ENCODE results near the gene GRWD1. TPM values are rescaled to one million over a fixed set of nuclear protein-coding genes. Genes with fewer than 3 reads are reported as not detected.

The GRWD1 gene
- total and polyA plus RNA-seq, 2 of the 8 experiments (the other 6 are each of a cell fraction or from before 2014, with no cell fraction given), result 36.9 to 61.9 TPM

DNA sequence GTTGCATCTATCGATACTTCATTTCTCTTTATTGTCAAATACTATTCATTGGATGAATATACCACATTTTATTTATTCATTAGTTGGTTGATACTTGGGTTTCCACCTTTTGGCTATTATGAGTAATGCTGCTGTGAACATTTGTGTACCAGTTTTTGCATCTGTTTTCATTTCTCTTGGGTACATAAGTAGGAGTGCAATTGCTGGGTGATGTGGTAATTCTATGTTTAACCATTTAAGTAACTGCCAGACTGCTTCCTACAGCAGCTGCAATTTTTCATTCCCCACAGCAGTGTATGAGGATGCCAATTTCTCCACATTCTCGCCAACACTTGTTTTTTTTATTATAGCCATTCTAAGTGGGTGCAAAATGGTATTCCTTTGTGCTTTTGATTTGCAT lies 12.2 kb downstream of the GRWD1 start (continued):
- TF ChIP-seq, protein P1, sequence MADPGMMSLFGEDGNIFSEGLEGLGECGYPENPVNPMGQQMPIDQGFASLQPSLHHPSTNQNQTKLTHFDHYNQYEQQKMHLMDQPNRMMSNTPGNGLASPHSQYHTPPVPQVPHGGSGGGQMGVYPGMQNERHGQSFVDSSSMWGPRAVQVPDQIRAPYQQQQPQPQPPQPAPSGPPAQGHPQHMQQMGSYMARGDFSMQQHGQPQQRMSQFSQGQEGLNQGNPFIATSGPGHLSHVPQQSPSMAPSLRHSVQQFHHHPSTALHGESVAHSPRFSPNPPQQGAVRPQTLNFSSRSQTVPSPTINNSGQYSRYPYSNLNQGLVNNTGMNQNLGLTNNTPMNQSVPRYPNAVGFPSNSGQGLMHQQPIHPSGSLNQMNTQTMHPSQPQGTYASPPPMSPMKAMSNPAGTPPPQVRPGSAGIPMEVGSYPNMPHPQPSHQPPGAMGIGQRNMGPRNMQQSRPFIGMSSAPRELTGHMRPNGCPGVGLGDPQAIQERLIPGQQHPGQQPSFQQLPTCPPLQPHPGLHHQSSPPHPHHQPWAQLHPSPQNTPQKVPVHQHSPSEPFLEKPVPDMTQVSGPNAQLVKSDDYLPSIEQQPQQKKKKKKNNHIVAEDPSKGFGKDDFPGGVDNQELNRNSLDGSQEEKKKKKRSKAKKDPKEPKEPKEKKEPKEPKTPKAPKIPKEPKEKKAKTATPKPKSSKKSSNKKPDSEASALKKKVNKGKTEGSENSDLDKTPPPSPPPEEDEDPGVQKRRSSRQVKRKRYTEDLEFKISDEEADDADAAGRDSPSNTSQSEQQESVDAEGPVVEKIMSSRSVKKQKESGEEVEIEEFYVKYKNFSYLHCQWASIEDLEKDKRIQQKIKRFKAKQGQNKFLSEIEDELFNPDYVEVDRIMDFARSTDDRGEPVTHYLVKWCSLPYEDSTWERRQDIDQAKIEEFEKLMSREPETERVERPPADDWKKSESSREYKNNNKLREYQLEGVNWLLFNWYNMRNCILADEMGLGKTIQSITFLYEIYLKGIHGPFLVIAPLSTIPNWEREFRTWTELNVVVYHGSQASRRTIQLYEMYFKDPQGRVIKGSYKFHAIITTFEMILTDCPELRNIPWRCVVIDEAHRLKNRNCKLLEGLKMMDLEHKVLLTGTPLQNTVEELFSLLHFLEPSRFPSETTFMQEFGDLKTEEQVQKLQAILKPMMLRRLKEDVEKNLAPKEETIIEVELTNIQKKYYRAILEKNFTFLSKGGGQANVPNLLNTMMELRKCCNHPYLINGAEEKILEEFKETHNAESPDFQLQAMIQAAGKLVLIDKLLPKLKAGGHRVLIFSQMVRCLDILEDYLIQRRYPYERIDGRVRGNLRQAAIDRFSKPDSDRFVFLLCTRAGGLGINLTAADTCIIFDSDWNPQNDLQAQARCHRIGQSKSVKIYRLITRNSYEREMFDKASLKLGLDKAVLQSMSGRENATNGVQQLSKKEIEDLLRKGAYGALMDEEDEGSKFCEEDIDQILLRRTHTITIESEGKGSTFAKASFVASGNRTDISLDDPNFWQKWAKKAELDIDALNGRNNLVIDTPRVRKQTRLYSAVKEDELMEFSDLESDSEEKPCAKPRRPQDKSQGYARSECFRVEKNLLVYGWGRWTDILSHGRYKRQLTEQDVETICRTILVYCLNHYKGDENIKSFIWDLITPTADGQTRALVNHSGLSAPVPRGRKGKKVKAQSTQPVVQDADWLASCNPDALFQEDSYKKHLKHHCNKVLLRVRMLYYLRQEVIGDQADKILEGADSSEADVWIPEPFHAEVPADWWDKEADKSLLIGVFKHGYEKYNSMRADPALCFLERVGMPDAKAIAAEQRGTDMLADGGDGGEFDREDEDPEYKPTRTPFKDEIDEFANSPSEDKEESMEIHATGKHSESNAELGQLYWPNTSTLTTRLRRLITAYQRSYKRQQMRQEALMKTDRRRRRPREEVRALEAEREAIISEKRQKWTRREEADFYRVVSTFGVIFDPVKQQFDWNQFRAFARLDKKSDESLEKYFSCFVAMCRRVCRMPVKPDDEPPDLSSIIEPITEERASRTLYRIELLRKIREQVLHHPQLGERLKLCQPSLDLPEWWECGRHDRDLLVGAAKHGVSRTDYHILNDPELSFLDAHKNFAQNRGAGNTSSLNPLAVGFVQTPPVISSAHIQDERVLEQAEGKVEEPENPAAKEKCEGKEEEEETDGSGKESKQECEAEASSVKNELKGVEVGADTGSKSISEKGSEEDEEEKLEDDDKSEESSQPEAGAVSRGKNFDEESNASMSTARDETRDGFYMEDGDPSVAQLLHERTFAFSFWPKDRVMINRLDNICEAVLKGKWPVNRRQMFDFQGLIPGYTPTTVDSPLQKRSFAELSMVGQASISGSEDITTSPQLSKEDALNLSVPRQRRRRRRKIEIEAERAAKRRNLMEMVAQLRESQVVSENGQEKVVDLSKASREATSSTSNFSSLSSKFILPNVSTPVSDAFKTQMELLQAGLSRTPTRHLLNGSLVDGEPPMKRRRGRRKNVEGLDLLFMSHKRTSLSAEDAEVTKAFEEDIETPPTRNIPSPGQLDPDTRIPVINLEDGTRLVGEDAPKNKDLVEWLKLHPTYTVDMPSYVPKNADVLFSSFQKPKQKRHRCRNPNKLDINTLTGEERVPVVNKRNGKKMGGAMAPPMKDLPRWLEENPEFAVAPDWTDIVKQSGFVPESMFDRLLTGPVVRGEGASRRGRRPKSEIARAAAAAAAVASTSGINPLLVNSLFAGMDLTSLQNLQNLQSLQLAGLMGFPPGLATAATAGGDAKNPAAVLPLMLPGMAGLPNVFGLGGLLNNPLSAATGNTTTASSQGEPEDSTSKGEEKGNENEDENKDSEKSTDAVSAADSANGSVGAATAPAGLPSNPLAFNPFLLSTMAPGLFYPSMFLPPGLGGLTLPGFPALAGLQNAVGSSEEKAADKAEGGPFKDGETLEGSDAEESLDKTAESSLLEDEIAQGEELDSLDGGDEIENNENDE (IDR thresholded peaks at IDR 0.05; ENCODE audit: insufficient replicate concordance, low read length), result no peak
- no peak for TF ChIP-seq ASH2L (IDR thresholded peaks at IDR 0.05; ENCODE audit: low read length)
- no peak for TF ChIP-seq CREB1 (IDR thresholded peaks at IDR 0.05)
- TF ChIP-seq SIRT6 (IDR thresholded peaks at IDR 0.05; ENCODE audit: low read length), result no peak
- TF ChIP-seq KDM4A (IDR thresholded peaks at IDR 0.05; ENCODE audit: low read depth, low read length, severe bottlenecking), result no peak
- no peak for TF ChIP-seq GABPA (IDR thresholded peaks at IDR 0.05; ENCODE audit: borderline replicate concordance, insufficient read depth, low read length)
- no peak for TF ChIP-seq NANOG (IDR thresholded peaks at IDR 0.05; ENCODE audit: insufficient read depth, low read depth, low read length, poor library complexity, severe bottlenecking)
- TF ChIP-seq RFX5 (IDR thresholded peaks at IDR 0.05; ENCODE audit: borderline replicate concordance, low read depth, low read length), result no peak
- TF ChIP-seq EGR1 (IDR thresholded peaks at IDR 0.05; ENCODE audit: borderline replicate concordance, low read depth, low read length), result no peak
- no peak for TF ChIP-seq POU5F1 (IDR thresholded peaks at IDR 0.05; ENCODE audit: low read depth, low read length)
- no peak for TF ChIP-seq JUN (IDR thresholded peaks at IDR 0.05; ENCODE audit: low read depth, low read length)
